HepG2 (cell line): Measurements from ENCODE around the gene KLF13. TPM values are rescaled to one million over a fixed set of nuclear protein-coding genes. Genes with fewer than 3 reads are reported as not detected.
A peak's percentile ranks its signal among the peaks of the same experiment; 100 is the strongest.

Experiments
- ATAC-seq: fragments of 200-7000 bp; cut with Tn5 transposase; 3 replicates; pipeline ENCODE4 v1.9.1; 2020; ENCODE audit warnings: mild to moderate bottlenecking, moderate library complexity
- BruUV-seq: library from RNA; stranded (reverse); fragments of 400-500 nt; replicated peaks from 2 replicates; lab custom pipeline; 2021; lab: Mats Ljungman, UMichigan
- CTCF ChIA-PET: fragments of 300-600 bp; formaldehyde crosslinking; extraction: SDS; loops from one replicate; lab custom pipeline; 2021; ENCODE audit warnings: low total read pairs, inconsistent platforms, low intra/inter-chr PET ratio; lab: Yijun Ruan, JAX
- POLR2A ChIA-PET: fragments of 350-600 bp; sonication (Branson Sonifier 250); formaldehyde crosslinking; loops from one replicate; lab custom pipeline; 2020; ENCODE audit warnings: antibody characterized with exemption, inconsistent platforms; lab: Yijun Ruan, JAX
- DNase-seq: peaks from one replicate; pipeline ENCODE4 v3.0.0-alpha.2; 2015; ENCODE audit warnings: low spot score
- FAIRE-seq: peaks from 3 replicates; lab custom pipeline; 2011; peaks lifted over from hg19 to GRCh38; lab: Jason Lieb, UNC
- H2AFZ ChIP-seq: one replicate; pipeline ENCODE4 v1.6.1; 2011; ENCODE audit warnings: low read length, inconsistent platforms
- H3K27ac ChIP-seq: fragments of 300-600 bp; 3 replicates; pipeline ENCODE4 v1.8.0; 2011; ENCODE audit warnings: mixed run types, mild to moderate bottlenecking, mixed read lengths, low read length, inconsistent platforms; ENCODE audit not compliant: insufficient read depth; ENCODE audit errors: extremely low read length
- H3K27me3 ChIP-seq, 2 experiments: fragments of 200-600 bp in 1 of 2; 2 replicates in 1 of 2; 3 replicates in 1 of 2; pipeline versions ENCODE4 v1.6.0 to v1.8.0; 2011; ENCODE audit warnings: low read length in 2 of 2, mild to moderate bottlenecking in 2 of 2, moderate library complexity in 2 of 2, inconsistent platforms in 1 of 2; ENCODE audit not compliant: insufficient read depth in 2 of 2, control insufficient read depth in 1 of 2
- H3K36me3 ChIP-seq, 2 experiments: fragments of 200-600 bp in 1 of 2; replicated peaks in 1 of 2; 2 replicates in 1 of 2; 3 replicates in 1 of 2; pipeline versions ENCODE4 v1.5.1 to v1.8.0; 2011; ENCODE audit warnings: low read length in 2 of 2, inconsistent platforms in 1 of 2; ENCODE audit not compliant: insufficient read depth in 2 of 2, control insufficient read depth in 1 of 2
- H3K4me1 ChIP-seq: 2 replicates; pipeline ENCODE4 v1.5.1; 2012; ENCODE audit warnings: low read length, inconsistent platforms; ENCODE audit not compliant: insufficient read depth
- H3K4me2 ChIP-seq: 2 replicates; pipeline ENCODE4 v1.6.0; 2011; ENCODE audit warnings: low read depth, low read length, inconsistent platforms
- H3K4me3 ChIP-seq, 3 experiments: fragments of 200-600 bp in 1 of 3; sonication (generic), shearing (Covaris generic) in 1 of 3; replicated peaks in 1 of 3; 2 replicates each; pipeline ENCODE4 v1.5.1; 2011 to 2016; ENCODE audit warnings: low read length in 3 of 3, inconsistent platforms in 2 of 3, low read depth in 2 of 3, mild to moderate bottlenecking in 2 of 3, control low read depth in 1 of 3, mixed read lengths in 1 of 3; ENCODE audit not compliant: insufficient read depth in 1 of 3
- H3K79me2 ChIP-seq: one replicate; pipeline ENCODE4 v1.6.1; 2011; ENCODE audit warnings: low read length, inconsistent platforms; ENCODE audit not compliant: insufficient read depth
- H3K9ac ChIP-seq: 2 replicates; pipeline ENCODE4 v1.6.0; 2011; ENCODE audit warnings: mild to moderate bottlenecking, low read depth, low read length, inconsistent platforms; ENCODE audit not compliant: insufficient read depth
- H3K9me3 ChIP-seq: 2 replicates; pipeline ENCODE4 v1.5.1; 2012; ENCODE audit warnings: mild to moderate bottlenecking, low read length
- H4K20me1 ChIP-seq: 2 replicates; pipeline ENCODE4 v1.6.0; 2011; ENCODE audit warnings: inconsistent platforms, mild to moderate bottlenecking, low read length, moderate library complexity; ENCODE audit not compliant: insufficient read depth
- EZH2 ChIP-seq: conservative IDR thresholded peaks from 2 replicates; pipeline ENCODE4 v1.6.1; 2012; ENCODE audit warnings: mild to moderate bottlenecking, low read depth, low read length, moderate library complexity
- HOXA3 ChIP-seq: sonication (generic); formaldehyde crosslinking; IDR thresholded peaks from 2 replicates; pipeline ENCODE4 v1.5.0; 2020; ENCODE audit warnings: missing genetic modification reagents
- MAZ ChIP-seq, 2 experiments: sonication (generic) in 1 of 2; formaldehyde crosslinking in 1 of 2; IDR thresholded peaks; 2 replicates each; pipeline versions ENCODE4 v1.5.0 to v1.6.1; 2012 to 2020; ENCODE audit warnings: low read depth in 2 of 2, mild to moderate bottlenecking in 2 of 2, borderline replicate concordance in 1 of 2, improper control_type of control experiment in 1 of 2, low read length in 1 of 2, missing genetic modification reagents in 1 of 2, moderate library complexity in 1 of 2
- MLLT10 ChIP-seq: sonication (generic); formaldehyde crosslinking; IDR thresholded peaks from 2 replicates; pipeline ENCODE4 v1.4.0; 2020; ENCODE audit warnings: missing genetic modification reagents
- PAX8 ChIP-seq: sonication (generic); formaldehyde crosslinking; IDR thresholded peaks from 2 replicates; pipeline ENCODE4 v1.8.0; 2022; ENCODE audit warnings: mild to moderate bottlenecking, missing genetic modification reagents, borderline replicate concordance
- PHF5A ChIP-seq: IDR thresholded peaks from one replicate; pipeline ENCODE4 v1.6.1; 2018; ENCODE audit warnings: low read depth, missing genetic modification reagents; ENCODE audit not compliant: unreplicated experiment
- POLR2A ChIP-seq, 2 experiments: IDR thresholded peaks; 2 replicates each; pipeline ENCODE4 v1.6.1; 2011; ENCODE audit warnings: low read depth in 2 of 2, low read length in 2 of 2, mild to moderate bottlenecking in 1 of 2, moderate library complexity in 1 of 2; ENCODE audit not compliant: insufficient read depth in 1 of 2
- RBFOX2 ChIP-seq: fragments of 200-400 bp; formaldehyde crosslinking; IDR thresholded peaks from 2 replicates; pipeline ENCODE4 v1.6.1; 2017; ENCODE audit warnings: low read depth, mild to moderate bottlenecking, low read length
- RBM22 ChIP-seq: fragments of 200-400 bp; formaldehyde crosslinking; optimal IDR thresholded peaks from 2 replicates; pipeline ENCODE3; 2017; ENCODE audit warnings: mild to moderate bottlenecking, low read length, moderate library complexity
- ZNF446 ChIP-seq: sonication (generic); formaldehyde crosslinking; IDR thresholded peaks from 2 replicates; pipeline ENCODE4 v1.5.0; 2020; ENCODE audit warnings: mild to moderate bottlenecking, missing genetic modification reagents
- ZNF646 ChIP-seq: sonication (generic); formaldehyde crosslinking; IDR thresholded peaks from 2 replicates; pipeline ENCODE4 v1.9.0; 2021; ENCODE audit warnings: mild to moderate bottlenecking, missing genetic modification reagents
- WGBS: methylation state at CpG from one replicate; pipeline ENCODE4 v1.1.6; 2017; ENCODE audit warnings: low lambda C conversion rate; 5-methylcytosine and 5-hydroxymethylcytosine counted together
- in situ Hi-C: cut with HindIII; loops from 2 replicates; pipeline ENCODE4 v1.10.0; 2017; ENCODE audit warnings: low pct_unique_long_range_greater_than_20kb; ENCODE audit not compliant: extremely low pct_ligation_motif_present
- intact Hi-C: fragments of 100-400 bp; cut with micrococcal nuclease; formaldehyde crosslinking; loops from one replicate; pipeline ENCODE4 v1.10.0; 2022; ENCODE audit not compliant: unreplicated experiment
- polyA plus RNA-seq, 8 experiments: library from polyadenylated mRNA; depleted of rRNA in 3 of 8; stranded (reverse) in 7 of 8; unstranded in 1 of 8; fragments of >200 nt; fragmentation: Illumina TruSeq in 4 of 8; extraction: Trizol in 4 of 8; gene quantifications; 2 replicates each; pipeline versions ENCODE4 v1.2.1 to v1.2.3, GENCODE V29; 2011 to 2016; ENCODE audit warnings: low read depth in 4 of 8, missing spikeins in 1 of 8, mixed read lengths in 1 of 8; ENCODE audit not compliant: insufficient read depth in 1 of 8
- total RNA-seq, 5 experiments: library from RNA; depleted of rRNA; stranded (reverse); fragments of >200 nt; fragmentation: Illumina TruSeq; extraction: Trizol; gene quantifications; 2 replicates each; pipeline ENCODE4 v1.2.3, GENCODE V29; 2016; ENCODE audit warnings: low read depth in 1 of 5

Gene KLF13
- total and polyA plus RNA-seq, 2 of the 13 experiments (the other 11 are each of a cell fraction or from before 2014, with no cell fraction given) = 16.8 to 25.1 TPM

- TF ChIP-seq EZH2 (no peak), RBFOX2 (peak; percentile 28), ZNF446 (CRISPR knock-in tag) (0 out of 2 replicates have a peak, but pooled peaks have one; percentile 4), HOXA3 (peak; percentile 23; the same call in 1 of the 2 replicates), MAZ (IDR thresholded peaks at IDR 0.05; ENCODE audit: borderline replicate concordance, low read depth, low read length) (peak; percentile 5; the same call in 1 of the 2 replicates), MAZ (CRISPR knock-in tag; IDR thresholded peaks at IDR 0.05; ENCODE audit: low read depth) (no peak), PAX8 (CRISPR knock-in tag) (no peak)
- TF ChIP-seq, all 625 proteins: peak for 12
Observed at GRCh38 chr15:31326875-31327668, 437 bp downstream of the KLF13 start (continued).

GRCh38 chr15:31327669-31328427, 1.2 kb downstream of the KLF13 start:
- no TSS peak for BruUV-seq
- H2AFZ ChIP-seq = no peak overlapping the region
- WGBS = 0% methylated on average over 13 of the region's 108 CpGs
- TF ChIP-seq RBM22 (no peak), PHF5A (CRISPR knock-in tag) (no peak), ZNF646 (CRISPR knock-in tag) (no peak), POLR2A (IDR thresholded peaks at IDR 0.05; ENCODE audit: insufficient read depth in 1 of 2, low read depth in 2 of 2, low read length in 2 of 2) (no peak), MLLT10 (CRISPR knock-in tag) (no peak)

More at GRCh38 chr15:31327669-31328427, 1.2 kb downstream of the KLF13 start:
- peak overlapping the region; percentile 75 to 89 (median 80) for H3K4me3 ChIP-seq
- ChIA-PET POLR2A (interaction anchor here (4.6 kb wide), 1 partner anchor 30 kb away, joined by 26 read pairs; no protein-coding TSS in a partner anchor), CTCF (no interaction called here)
- H3K9me3 ChIP-seq = no peaks in the 10 kb centered on the region
- H3K27ac ChIP-seq = peak overlapping the region; percentile 79
- intact Hi-C loops = loop anchor here (1.0 to 10.0 kb wide), 3 partner anchors 57 to 112 kb away; no protein-coding TSS in a partner anchor
- ATAC-seq (peak; percentile 2), FAIRE-seq (no peak), DNase-seq (peak; percentile 21)
- H3K79me2 ChIP-seq = peaks cover 46% of the 10 kb centered on the region
- no peaks in the 10 kb centered on the region; a peak in 1 of 5 replicates for H3K27me3 ChIP-seq
- peaks cover 52% of the 10 kb centered on the region for H3K4me1 ChIP-seq
- peak overlapping the region; percentile 84 for H3K4me2 ChIP-seq
- in situ Hi-C loops = no loop called here
- H3K36me3 ChIP-seq = no peaks in the 10 kb centered on the region
- H3K9ac ChIP-seq = peak overlapping the region; percentile 73
- peaks cover 24% of the 10 kb centered on the region for H4K20me1 ChIP-seq
